Vagina (tissue), 2 donors: ENCODE measurements around the gene BLM.

Source experiments
- POLR2A ChIP-seq, 2 donors: fragments of 450-650 bp; IDR thresholded peaks; one replicate each; pipeline ENCODE4 v1.6.1; 2017; ENCODE audit warnings: antibody characterized with exemption in 2 of 2, mild to moderate bottlenecking in 2 of 2, moderate library complexity in 2 of 2
- TF ChIP-seq, protein P1 (sequence below), 3 experiments: fragments of 450-650 bp in 2 of 3; fragments of 200-600 bp in 1 of 3; sonication (generic) in 1 of 3; IDR thresholded peaks; one replicate each; pipeline ENCODE4 v1.5.1; 2017 to 2019; ENCODE audit warnings: antibody characterized with exemption in 3 of 3, mild to moderate bottlenecking in 2 of 3, moderate library complexity in 2 of 3

DNA sequence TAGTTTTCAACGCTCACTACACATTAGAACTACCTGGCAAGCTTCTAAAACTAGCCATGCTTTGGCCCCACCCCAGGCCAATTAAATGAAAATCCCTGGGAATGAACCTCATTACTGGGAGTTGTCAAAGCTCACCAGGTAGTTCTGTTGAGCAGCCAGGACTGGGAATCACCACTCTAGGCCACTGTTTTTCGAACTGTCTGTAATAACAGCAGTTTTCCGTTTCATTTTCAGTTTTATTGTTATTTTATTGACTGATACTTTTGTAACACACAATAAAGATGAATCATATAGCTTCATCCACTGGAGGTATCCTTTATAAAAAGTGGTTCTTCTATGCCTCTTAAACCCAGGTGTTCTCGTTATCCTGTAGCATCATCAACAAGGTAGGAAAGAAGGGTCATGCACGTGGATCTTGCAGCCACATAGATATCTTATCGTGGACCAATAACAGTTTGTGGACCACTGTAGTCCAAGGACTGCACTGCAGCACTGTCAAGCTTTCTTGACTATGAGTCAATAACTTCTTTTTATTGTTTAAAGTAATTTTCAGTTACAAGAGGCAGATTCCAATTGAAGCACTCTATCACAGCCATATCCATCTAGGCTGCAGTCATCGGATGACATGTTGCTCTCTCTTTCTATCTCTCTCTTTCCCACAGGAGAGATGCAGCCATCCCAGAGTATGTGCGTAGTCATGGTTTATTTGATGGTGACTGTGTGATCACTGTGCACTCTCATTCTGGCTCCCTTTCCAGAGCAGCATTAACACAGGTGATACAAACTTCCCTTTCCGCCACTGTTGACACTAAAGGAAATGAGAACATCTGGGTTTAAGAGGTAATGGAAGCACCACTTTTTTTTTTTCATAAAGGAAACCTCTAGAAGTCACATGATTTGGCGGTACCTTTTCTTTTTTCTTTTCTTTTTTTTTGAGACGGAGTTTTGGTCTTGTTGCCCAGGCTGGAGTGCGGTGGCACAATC, 39.0 kb upstream of the BLM start:
- TF ChIP-seq, protein P1, sequence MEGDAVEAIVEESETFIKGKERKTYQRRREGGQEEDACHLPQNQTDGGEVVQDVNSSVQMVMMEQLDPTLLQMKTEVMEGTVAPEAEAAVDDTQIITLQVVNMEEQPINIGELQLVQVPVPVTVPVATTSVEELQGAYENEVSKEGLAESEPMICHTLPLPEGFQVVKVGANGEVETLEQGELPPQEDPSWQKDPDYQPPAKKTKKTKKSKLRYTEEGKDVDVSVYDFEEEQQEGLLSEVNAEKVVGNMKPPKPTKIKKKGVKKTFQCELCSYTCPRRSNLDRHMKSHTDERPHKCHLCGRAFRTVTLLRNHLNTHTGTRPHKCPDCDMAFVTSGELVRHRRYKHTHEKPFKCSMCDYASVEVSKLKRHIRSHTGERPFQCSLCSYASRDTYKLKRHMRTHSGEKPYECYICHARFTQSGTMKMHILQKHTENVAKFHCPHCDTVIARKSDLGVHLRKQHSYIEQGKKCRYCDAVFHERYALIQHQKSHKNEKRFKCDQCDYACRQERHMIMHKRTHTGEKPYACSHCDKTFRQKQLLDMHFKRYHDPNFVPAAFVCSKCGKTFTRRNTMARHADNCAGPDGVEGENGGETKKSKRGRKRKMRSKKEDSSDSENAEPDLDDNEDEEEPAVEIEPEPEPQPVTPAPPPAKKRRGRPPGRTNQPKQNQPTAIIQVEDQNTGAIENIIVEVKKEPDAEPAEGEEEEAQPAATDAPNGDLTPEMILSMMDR (IDR thresholded peaks at IDR 0.05) = no peak
- TF ChIP-seq POLR2A (IDR thresholded peaks at IDR 0.05) = no peak
